ENCODE results near the gene GABRR3. TPM values are rescaled to one million over a fixed set of nuclear protein-coding genes. Genes with fewer than 3 reads are reported as not detected.

Gene GABRR3
- total RNA-seq, 4 donors from 2014 or later, result not detected

DNA sequence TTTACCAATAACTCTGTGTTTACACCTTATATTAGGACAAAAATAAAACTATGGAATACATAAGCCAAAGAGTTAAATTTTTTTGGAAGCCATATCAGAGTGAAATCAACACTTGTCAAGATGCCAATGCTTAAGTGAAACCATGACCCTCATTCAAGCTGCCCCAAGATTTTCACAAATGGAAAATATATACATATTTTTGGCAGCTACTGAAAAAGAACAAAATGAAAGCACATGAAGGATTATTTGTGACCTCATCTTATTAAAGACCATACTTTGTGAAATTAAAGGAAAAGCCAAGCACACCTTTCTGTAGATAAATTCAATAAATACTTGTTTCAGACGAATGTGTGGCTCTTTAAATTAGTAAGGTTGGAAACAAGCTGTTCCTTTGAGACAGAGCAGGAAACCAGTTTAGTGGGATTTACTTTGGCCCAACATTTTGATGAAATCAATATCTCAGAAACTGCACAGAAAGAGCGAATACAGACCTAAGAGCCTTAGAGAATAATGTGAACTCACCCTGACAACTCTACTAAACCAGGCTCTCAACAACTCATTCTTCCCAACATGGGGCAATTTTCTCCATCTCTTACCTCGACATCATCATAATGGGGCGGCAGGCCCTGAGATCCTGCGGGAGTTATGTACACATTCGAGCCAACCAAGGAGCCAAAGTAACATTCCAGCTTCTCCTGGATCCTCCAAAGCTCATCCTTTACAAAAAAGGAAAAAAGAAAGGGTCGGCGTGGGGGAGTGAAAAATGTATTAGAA, 73.9 kb downstream of the GABRR3 start:
- DNase-seq (ENCODE audit: low spot score in 2 of 2), result no peak
- peaks cover 0 to 44% (median 2%) of the 10 kb centered on the region in 3 donors for H3K36me3 ChIP-seq
- no peak overlapping the region for H3K4me3 ChIP-seq
- H3K9me3 ChIP-seq, result no peaks in the 10 kb centered on the region
- no peak overlapping the region for H3K27ac ChIP-seq
- no peaks in the 10 kb centered on the region for H3K27me3 ChIP-seq
- TF ChIP-seq POLR2A (IDR thresholded peaks at IDR 0.05) (no peak), EP300 (IDR thresholded peaks at IDR 0.05) (no peak)
- TF ChIP-seq, protein P1, sequence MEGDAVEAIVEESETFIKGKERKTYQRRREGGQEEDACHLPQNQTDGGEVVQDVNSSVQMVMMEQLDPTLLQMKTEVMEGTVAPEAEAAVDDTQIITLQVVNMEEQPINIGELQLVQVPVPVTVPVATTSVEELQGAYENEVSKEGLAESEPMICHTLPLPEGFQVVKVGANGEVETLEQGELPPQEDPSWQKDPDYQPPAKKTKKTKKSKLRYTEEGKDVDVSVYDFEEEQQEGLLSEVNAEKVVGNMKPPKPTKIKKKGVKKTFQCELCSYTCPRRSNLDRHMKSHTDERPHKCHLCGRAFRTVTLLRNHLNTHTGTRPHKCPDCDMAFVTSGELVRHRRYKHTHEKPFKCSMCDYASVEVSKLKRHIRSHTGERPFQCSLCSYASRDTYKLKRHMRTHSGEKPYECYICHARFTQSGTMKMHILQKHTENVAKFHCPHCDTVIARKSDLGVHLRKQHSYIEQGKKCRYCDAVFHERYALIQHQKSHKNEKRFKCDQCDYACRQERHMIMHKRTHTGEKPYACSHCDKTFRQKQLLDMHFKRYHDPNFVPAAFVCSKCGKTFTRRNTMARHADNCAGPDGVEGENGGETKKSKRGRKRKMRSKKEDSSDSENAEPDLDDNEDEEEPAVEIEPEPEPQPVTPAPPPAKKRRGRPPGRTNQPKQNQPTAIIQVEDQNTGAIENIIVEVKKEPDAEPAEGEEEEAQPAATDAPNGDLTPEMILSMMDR (IDR thresholded peaks at IDR 0.05), result no peak
- 55 to 62% methylated on average over 8 of the region's 8 CpGs for whole genome bisulfite sequencing, 2 donors
- H3K4me1 ChIP-seq, result peaks cover 0 to 31% (median 3%) of the 10 kb centered on the region in 4 donors

- Histone ChIP-seq H3K9me3 (no peaks in the 10 kb centered on the region), H3K27me3 (no peaks in the 10 kb centered on the region), H3K36me3 (peaks cover 0 to 39% (median 2%) of the 10 kb centered on the region in 3 donors), H3K4me1 (peaks cover 0 to 29% (median 3%) of the 10 kb centered on the region in 4 donors), H3K4me3 (no peak overlapping the region), H3K27ac (no peak overlapping the region)
- DNase-seq (ENCODE audit: low spot score in 2 of 2), result no peak
- WGBS, 2 donors, result 43 to 65% methylated on average over 5 of the region's 5 CpGs
- TF ChIP-seq, protein P1 (IDR thresholded peaks at IDR 0.05), result no peak
- TF ChIP-seq POLR2A (IDR thresholded peaks at IDR 0.05) (no peak), EP300 (IDR thresholded peaks at IDR 0.05) (no peak)
Measured at GRCh38 chr3:97960551-97960950, 74.6 kb downstream of the GABRR3 start.

DNA sequence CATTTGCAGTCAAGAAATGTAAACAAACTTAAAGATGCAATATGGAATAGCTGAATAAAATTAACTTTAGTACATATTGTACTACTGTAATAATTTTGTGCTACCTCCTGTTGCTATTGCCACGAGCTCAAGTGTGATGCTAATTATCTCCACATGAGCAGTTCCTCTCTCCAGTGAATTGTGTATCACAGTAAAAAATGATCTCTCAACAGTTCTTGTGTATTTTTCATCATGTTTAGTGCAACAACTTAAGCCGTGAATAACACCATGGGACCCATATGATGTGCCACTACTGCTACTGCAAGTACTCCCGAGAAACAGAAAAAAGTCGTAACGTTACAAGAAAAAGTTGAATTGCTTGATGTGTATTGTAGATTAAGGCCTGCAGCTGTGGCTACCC, 75.2 kb downstream of the GABRR3 start:
- H3K27ac ChIP-seq, result no peak overlapping the region
- H3K4me1 ChIP-seq, result peaks cover 0 to 29% (median 3%) of the 10 kb centered on the region in 4 donors
- peaks cover 0 to 38% (median 2%) of the 10 kb centered on the region in 3 donors for H3K36me3 ChIP-seq
- DNase-seq (ENCODE audit: low spot score in 2 of 2), result no peak
- H3K9me3 ChIP-seq, result no peaks in the 10 kb centered on the region
- 79 to 81% methylated on average over 5 of the region's 5 CpGs for WGBS, 2 donors
- TF ChIP-seq POLR2A (IDR thresholded peaks at IDR 0.05) (no peak), EP300 (IDR thresholded peaks at IDR 0.05) (no peak)
- TF ChIP-seq, protein P1 (IDR thresholded peaks at IDR 0.05), result no peak
- H3K27me3 ChIP-seq, result no peaks in the 10 kb centered on the region
- no peak overlapping the region for H3K4me3 ChIP-seq

DNA sequence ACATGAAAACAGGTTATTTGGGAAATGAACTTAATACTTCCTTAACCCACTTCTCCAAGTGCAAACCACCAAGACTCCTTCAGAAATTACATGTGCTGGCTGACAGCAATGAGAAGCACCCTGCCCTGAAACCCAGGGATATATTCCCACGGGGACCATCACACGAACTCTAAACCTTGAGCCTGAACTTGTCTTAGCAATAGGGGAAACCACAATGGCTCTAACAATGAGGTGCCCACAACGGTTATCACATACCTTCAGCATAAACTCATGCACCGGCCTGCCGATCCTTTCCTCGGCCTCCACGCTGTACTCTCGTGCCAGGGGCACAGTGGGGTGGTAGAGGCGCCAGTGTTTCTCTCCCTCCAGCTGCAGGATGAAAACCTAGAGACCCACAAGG, 76.3 kb downstream of the GABRR3 start:
- 91 to 92% methylated on average over 9 of the region's 9 CpGs for WGBS, 2 donors
- no peaks in the 10 kb centered on the region for H3K9me3 ChIP-seq
- no peak overlapping the region for H3K27ac ChIP-seq
- peaks cover 0 to 29% (median 3%) of the 10 kb centered on the region in 4 donors for H3K4me1 ChIP-seq
- H3K4me3 ChIP-seq, result no peak overlapping the region
- no peak for TF ChIP-seq POLR2A (IDR thresholded peaks at IDR 0.05)
- no peak for TF ChIP-seq EP300 (IDR thresholded peaks at IDR 0.05)
- TF ChIP-seq, protein P1 (IDR thresholded peaks at IDR 0.05), result no peak
- H3K27me3 ChIP-seq, result no peaks in the 10 kb centered on the region
- peaks cover 0 to 49% (median 2%) of the 10 kb centered on the region in 3 donors for H3K36me3 ChIP-seq
- no peak for DNase-seq (ENCODE audit: low spot score in 2 of 2)

DNA sequence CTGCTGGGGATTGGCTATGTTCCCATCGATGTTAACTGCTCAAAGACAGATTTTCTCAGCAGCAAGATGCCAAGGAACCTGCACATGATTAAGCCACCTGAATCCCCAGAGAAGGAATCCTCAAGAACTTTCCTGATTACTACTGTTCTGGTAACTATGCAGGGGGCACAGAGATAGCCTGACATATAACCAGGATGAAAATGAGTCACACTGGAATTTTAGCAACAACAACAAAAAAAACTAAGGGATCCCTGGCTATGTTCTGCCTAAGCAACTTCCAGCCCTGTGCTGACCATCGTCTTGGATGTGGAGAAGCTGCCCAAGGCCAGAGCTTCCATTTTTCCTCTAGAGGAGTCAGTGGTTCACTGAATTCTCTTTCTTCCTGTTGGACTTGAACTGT, 76.7 kb downstream of the GABRR3 start:
- Histone ChIP-seq H3K9me3 (no peaks in the 10 kb centered on the region), H3K27ac (no peak overlapping the region), H3K4me1 (peaks cover 0 to 29% (median 3%) of the 10 kb centered on the region in 4 donors), H3K36me3 (peaks cover 0 to 52% (median 2%) of the 10 kb centered on the region in 3 donors), H3K27me3 (no peaks in the 10 kb centered on the region), H3K4me3 (no peak overlapping the region)
- DNase-seq (ENCODE audit: low spot score in 2 of 2), result no peak
- no peak for TF ChIP-seq EP300 (IDR thresholded peaks at IDR 0.05)
- TF ChIP-seq POLR2A (IDR thresholded peaks at IDR 0.05), result no peak
- TF ChIP-seq, protein P1 (IDR thresholded peaks at IDR 0.05), result no peak
- WGBS, 2 donors, result 85 to 90% methylated on average over 2 of the region's 2 CpGs
